Cardiac fibroblast (primary cell): Measurements from ENCODE around the gene S100A13.

Experiments
- DNase-seq, 2 donors: peaks; one replicate each; pipeline versions ENCODE4 v3.0.0 to v3.0.0-alpha.2; 2010; ENCODE audit warnings: low read depth in 2 of 2
- H3K4me3 ChIP-seq, 2 donors: replicated peaks in 1 of 2; 1 replicate in 1 of 2; 2 replicates in 1 of 2; pipeline ENCODE4 v1.5.1; 2011; ENCODE audit warnings: low read depth in 2 of 2, low read length in 2 of 2, mild to moderate bottlenecking in 2 of 2, moderate library complexity in 1 of 2
- CTCF ChIP-seq: IDR thresholded peaks from one replicate; pipeline ENCODE4 v1.5.1; 2011; ENCODE audit warnings: low read depth, mild to moderate bottlenecking, low read length, inconsistent platforms

The S100A13 gene

GRCh38 chr1:153648000-153648643, 20.8 kb upstream of the S100A13 start:
- no peak overlapping the region for H3K4me3 ChIP-seq
- no peak for DNase-seq
- TF ChIP-seq CTCF, result no peak

- no peak for DNase-seq
- no peak for TF ChIP-seq CTCF
- no peak overlapping the region for H3K4me3 ChIP-seq
These were observed 20.0 kb upstream of the S100A13 start for GRCh38 chr1:153647346-153647714.

GRCh38 chr1:153646672-153647345, 19.5 kb upstream of the S100A13 start:
- no peak overlapping the region for H3K4me3 ChIP-seq
- no peak for DNase-seq
- TF ChIP-seq CTCF, result no peak

GRCh38 chr1:153643816-153644215, 16.5 kb upstream of the S100A13 start:
- no peak for TF ChIP-seq CTCF
- no peak for DNase-seq
- no peak overlapping the region for H3K4me3 ChIP-seq

GRCh38 chr1:153643100-153643499, 15.8 kb upstream of the S100A13 start:
- no peak overlapping the region for H3K4me3 ChIP-seq
- DNase-seq, result no peak
- no peak for TF ChIP-seq CTCF

- DNase-seq, result no peak
- TF ChIP-seq CTCF, result no peak
- no peak overlapping the region for H3K4me3 ChIP-seq
These were observed 14.9 kb upstream of the S100A13 start for GRCh38 chr1:153642161-153642560.
